Measurements from ENCODE around the gene ANXA4. TPM values are rescaled to one million over a fixed set of nuclear protein-coding genes. Genes with fewer than 3 reads are reported as not detected.

ANXA4 gene
- total RNA-seq, 1 experiment from 2014 or later = 82.9 TPM

DNA sequence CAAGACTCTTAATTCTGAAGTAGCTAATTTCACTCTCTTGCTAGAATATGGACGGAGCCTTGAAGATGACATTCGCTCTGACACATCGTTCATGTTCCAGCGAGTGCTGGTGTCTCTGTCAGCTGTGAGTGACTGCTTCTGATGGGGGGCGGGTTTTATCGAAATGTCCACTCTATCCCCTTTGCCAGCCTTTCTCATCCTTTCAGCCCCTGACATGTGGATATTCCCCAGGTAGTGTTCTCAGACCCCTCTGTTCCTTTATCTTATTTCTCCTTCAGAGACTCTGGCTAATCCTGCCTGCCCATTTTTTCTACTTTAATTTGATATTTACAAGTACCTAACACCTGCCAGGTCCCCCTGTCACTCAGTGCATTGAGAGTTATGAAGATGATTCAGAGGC is 68.6 kb downstream of the ANXA4 start:
- intact Hi-C loops (cut with micrococcal nuclease; ENCODE audit: unreplicated experiment) = no loop called here
- H3F3A ChIP-seq (ENCODE audit: insufficient read depth, low read depth) = no peaks in the 10 kb centered on the region
- ChIA-PET CTCF (no interaction called here), POLR2A (ENCODE audit: unreplicated experiment) (no interaction called here)
- H3K4me3 ChIP-seq = no peak overlapping the region
- H4K20me1 ChIP-seq (ENCODE audit: insufficient read depth) = no peaks in the 10 kb centered on the region
- no peaks in the 10 kb centered on the region for H3K27me3 ChIP-seq (ENCODE audit: insufficient read depth, low read depth)
- no peak for DNase-seq
- no peaks in the 10 kb centered on the region for H3K79me2 ChIP-seq (ENCODE audit: low read depth)
- no peak overlapping the region for H3K4me2 ChIP-seq
- BruUV-seq (replicated peaks) = no TSS peak
- TF ChIP-seq EZH2 (IDR thresholded peaks at IDR 0.05; ENCODE audit: low read depth) = no peak
- TF ChIP-seq, protein P1, sequence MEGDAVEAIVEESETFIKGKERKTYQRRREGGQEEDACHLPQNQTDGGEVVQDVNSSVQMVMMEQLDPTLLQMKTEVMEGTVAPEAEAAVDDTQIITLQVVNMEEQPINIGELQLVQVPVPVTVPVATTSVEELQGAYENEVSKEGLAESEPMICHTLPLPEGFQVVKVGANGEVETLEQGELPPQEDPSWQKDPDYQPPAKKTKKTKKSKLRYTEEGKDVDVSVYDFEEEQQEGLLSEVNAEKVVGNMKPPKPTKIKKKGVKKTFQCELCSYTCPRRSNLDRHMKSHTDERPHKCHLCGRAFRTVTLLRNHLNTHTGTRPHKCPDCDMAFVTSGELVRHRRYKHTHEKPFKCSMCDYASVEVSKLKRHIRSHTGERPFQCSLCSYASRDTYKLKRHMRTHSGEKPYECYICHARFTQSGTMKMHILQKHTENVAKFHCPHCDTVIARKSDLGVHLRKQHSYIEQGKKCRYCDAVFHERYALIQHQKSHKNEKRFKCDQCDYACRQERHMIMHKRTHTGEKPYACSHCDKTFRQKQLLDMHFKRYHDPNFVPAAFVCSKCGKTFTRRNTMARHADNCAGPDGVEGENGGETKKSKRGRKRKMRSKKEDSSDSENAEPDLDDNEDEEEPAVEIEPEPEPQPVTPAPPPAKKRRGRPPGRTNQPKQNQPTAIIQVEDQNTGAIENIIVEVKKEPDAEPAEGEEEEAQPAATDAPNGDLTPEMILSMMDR (conservative IDR thresholded peaks at IDR 0.05) = no peak
- H3K4me1 ChIP-seq (replicated peaks; ENCODE audit: insufficient read depth) = no peaks in the 10 kb centered on the region
- no peak overlapping the region for H3K27ac ChIP-seq
- no peak overlapping the region for H2AFZ ChIP-seq
- no peaks in the 10 kb centered on the region for H3K9me2 ChIP-seq (ENCODE audit: insufficient read depth)
- H3K36me3 ChIP-seq (ENCODE audit: low read depth) = no peaks in the 10 kb centered on the region
- no peaks in the 10 kb centered on the region for H3K9me3 ChIP-seq (ENCODE audit: insufficient read depth, low read depth)

DNA sequence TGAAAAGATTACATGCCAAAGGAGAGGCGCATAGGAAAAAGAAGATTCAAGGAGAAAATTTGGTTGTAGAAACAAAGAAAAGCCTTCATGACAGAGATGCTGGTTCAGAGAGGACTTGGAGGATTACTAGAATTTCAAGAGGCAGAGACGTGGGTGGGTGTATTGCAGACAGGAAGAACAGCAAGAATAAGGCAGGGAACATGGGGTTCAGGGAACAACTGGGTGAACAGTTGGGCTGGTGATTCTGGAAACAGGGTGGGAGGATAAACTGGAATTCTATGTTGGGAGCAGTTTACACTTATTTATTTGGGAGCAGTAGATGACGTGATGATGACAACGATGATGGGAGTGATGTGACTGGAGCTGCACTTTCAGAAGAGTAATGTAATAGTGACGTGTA is 69.1 kb downstream of the ANXA4 start:
- Histone ChIP-seq H3K9me3 (ENCODE audit: insufficient read depth, low read depth) (no peaks in the 10 kb centered on the region), H3F3A (ENCODE audit: insufficient read depth, low read depth) (no peaks in the 10 kb centered on the region), H3K36me3 (ENCODE audit: low read depth) (no peaks in the 10 kb centered on the region), H2AFZ (no peak overlapping the region), H4K20me1 (ENCODE audit: insufficient read depth) (no peaks in the 10 kb centered on the region), H3K27me3 (ENCODE audit: insufficient read depth, low read depth) (no peaks in the 10 kb centered on the region), H3K4me3 (no peak overlapping the region), H3K4me1 (replicated peaks; ENCODE audit: insufficient read depth) (no peaks in the 10 kb centered on the region), H3K9me2 (ENCODE audit: insufficient read depth) (no peaks in the 10 kb centered on the region), H3K79me2 (ENCODE audit: low read depth) (no peaks in the 10 kb centered on the region), H3K27ac (no peak overlapping the region), H3K4me2 (no peak overlapping the region)
- no TSS peak for BruUV-seq (replicated peaks)
- ChIA-PET POLR2A (ENCODE audit: unreplicated experiment) (no interaction called here), CTCF (interaction anchor here (1.2 kb wide), 1 partner anchor 86 kb away, joined by 6 read pairs; no protein-coding TSS in a partner anchor)
- TF ChIP-seq EZH2 (IDR thresholded peaks at IDR 0.05; ENCODE audit: low read depth) = no peak
- TF ChIP-seq, protein P1 (conservative IDR thresholded peaks at IDR 0.05) = no peak
- DNase-seq = no peak
- intact Hi-C loops (cut with micrococcal nuclease; ENCODE audit: unreplicated experiment) = no loop called here

DNA sequence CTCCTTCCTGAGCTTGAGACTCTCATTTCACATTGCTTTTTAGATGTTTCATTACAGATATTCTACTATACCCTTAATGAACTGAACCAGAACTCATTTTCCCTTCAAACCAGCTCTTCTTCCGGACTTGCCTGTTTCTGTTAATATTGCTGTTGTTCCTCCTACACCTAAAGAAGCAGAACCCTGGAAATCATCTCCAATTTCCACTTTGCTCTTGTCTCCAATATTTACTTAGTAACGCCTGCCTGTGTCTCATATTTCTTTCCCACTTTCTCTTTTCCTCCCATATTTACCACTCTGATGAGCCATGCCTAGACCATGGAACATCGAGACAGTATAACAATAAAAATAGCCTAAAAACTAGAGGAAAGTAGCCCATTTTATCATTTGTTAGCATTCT is 69.7 kb downstream of the ANXA4 start:
- no peak for DNase-seq
- H3F3A ChIP-seq (ENCODE audit: insufficient read depth, low read depth) = no peaks in the 10 kb centered on the region
- no TSS peak for BruUV-seq (replicated peaks)
- H2AFZ ChIP-seq = no peak overlapping the region
- no peaks in the 10 kb centered on the region for H3K36me3 ChIP-seq (ENCODE audit: low read depth)
- H3K4me2 ChIP-seq = no peak overlapping the region
- intact Hi-C loops (cut with micrococcal nuclease; ENCODE audit: unreplicated experiment) = no loop called here
- TF ChIP-seq, protein P1 (conservative IDR thresholded peaks at IDR 0.05) = no peak
- no peak for TF ChIP-seq EZH2 (IDR thresholded peaks at IDR 0.05; ENCODE audit: low read depth)
- H3K9me3 ChIP-seq (ENCODE audit: insufficient read depth, low read depth) = no peaks in the 10 kb centered on the region
- CTCF ChIA-PET = interaction anchor here (1.2 kb wide), 1 partner anchor 87 kb away, joined by 6 read pairs; no protein-coding TSS in a partner anchor
- no peak overlapping the region for H3K4me3 ChIP-seq
- POLR2A ChIA-PET (ENCODE audit: unreplicated experiment) = no interaction called here
- no peaks in the 10 kb centered on the region for H3K27me3 ChIP-seq (ENCODE audit: insufficient read depth, low read depth)
- no peaks in the 10 kb centered on the region for H4K20me1 ChIP-seq (ENCODE audit: insufficient read depth)
- H3K4me1 ChIP-seq (replicated peaks; ENCODE audit: insufficient read depth) = no peaks in the 10 kb centered on the region
- H3K27ac ChIP-seq = no peak overlapping the region
- H3K9me2 ChIP-seq (ENCODE audit: insufficient read depth) = no peaks in the 10 kb centered on the region
- no peaks in the 10 kb centered on the region for H3K79me2 ChIP-seq (ENCODE audit: low read depth)
